Heart right ventricle (tissue), 16 donors: ENCODE data around the gene PLEKHM1. TPM values are rescaled to one million over a fixed set of nuclear protein-coding genes. Genes with fewer than 3 reads are reported as not detected.
A peak's percentile ranks its signal among the peaks of the same experiment; 100 is the strongest.
"Not testable (repeated sequence)": the region's sequence is repeated elsewhere in the genome, so short reads cannot be mapped to it uniquely, and the experiment has no call there.

Experiments used
- ATAC-seq, 8 donors: fragments of 200-7000 bp; cut with Tn5 transposase; one replicate each; pipeline ENCODE4 v1.9.1; 2020; ENCODE audit warnings: mild to moderate bottlenecking in 8 of 8, moderate library complexity in 8 of 8, moderate number of reproducible peaks in 1 of 8
- DNase-seq, 2 donors: peaks; one replicate each; pipeline ENCODE4 v3.0.0-alpha.2; 2020
- H3K27ac ChIP-seq, 10 donors: fragments of 200-600 bp; sonication (generic) in 2 of 10; one replicate each; pipeline versions ENCODE4 v1.5.0 to v1.8.0; 2020 to 2022; ENCODE audit warnings: mild to moderate bottlenecking in 3 of 10
- H3K27me3 ChIP-seq, 7 donors: fragments of 200-600 bp; one replicate each; pipeline ENCODE4 v1.8.0; 2021 to 2022; ENCODE audit warnings: mild to moderate bottlenecking in 2 of 7
- H3K36me3 ChIP-seq, 9 donors: fragments of 200-600 bp; sonication (generic) in 1 of 9; one replicate each; pipeline versions ENCODE4 v1.5.0 to v1.8.0; 2020 to 2022; ENCODE audit warnings: mild to moderate bottlenecking in 2 of 9
- H3K4me1 ChIP-seq, 9 donors: fragments of 200-600 bp; sonication (generic) in 1 of 9; one replicate each; pipeline versions ENCODE4 v1.5.0 to v1.8.0; 2020 to 2022; ENCODE audit warnings: mild to moderate bottlenecking in 4 of 9
- H3K4me3 ChIP-seq, 10 donors: fragments of 200-600 bp; sonication (generic) in 2 of 10; one replicate each; pipeline versions ENCODE4 v1.5.0 to v1.8.0; 2020 to 2022; ENCODE audit warnings: mild to moderate bottlenecking in 7 of 10, moderate library complexity in 2 of 10
- H3K9me3 ChIP-seq, 11 donors: fragments of 200-600 bp in 10 of 11; sonication (generic) in 2 of 11; one replicate each; pipeline versions ENCODE4 v1.5.0 to v1.8.0; 2013 to 2022; ENCODE audit warnings: mild to moderate bottlenecking in 2 of 11, control low read depth in 1 of 11, moderate library complexity in 1 of 11
- WGBS, 2 donors: extraction: QIAGEN DNeasy Blood & Tissue Kit; methylation state at CpG; one replicate each; pipeline ENCODE4 v1.1.7; 2013; ENCODE audit warnings: inconsistent platforms in 1 of 2; 5-methylcytosine and 5-hydroxymethylcytosine counted together
- intact Hi-C, 10 donors: fragments of 100-400 bp; cut with DNase I; formaldehyde crosslinking; loops; one replicate each; pipeline versions ENCODE4 v1.11.1 to v1.14.2; 2022
- polyA plus RNA-seq, 2 donors: library from polyadenylated mRNA; stranded (reverse); fragments of 200-250 nt; gene quantifications; one replicate each; pipeline ENCODE4 v1.2.3, GENCODE V29; 2013
- total RNA-seq, 10 donors: library from RNA; stranded (reverse); fragmentation: NEBNext Ultra II Directional in 3 of 10; extraction: Animal tissue kit (Norgen Biotek cat#: 25700) in 3 of 10; gene quantifications; one replicate each; pipeline versions ENCODE4 v1.2.1 to v1.2.4, GENCODE V29; 2021 to 2023
- donor health status: Arrhythmogenic right ventricular cardiomyopathy.
- donor health status: ischemic (EF 13 %, LVEDD 7.1; RV severe dilation, severe dysfunction).
- donor health status: healthy with polysubstance abuse.
- donor health status: DM: no; HTN: yes; CAD: no.
- donor health status: DM: no; HTN: no; CAD: no.
- donor health status: ischemic (EF 25% LVEDD 6.9; RV normal size, moderate dysfunction).
- donor health status: ischemic (EF 25% LVEDD 5.7; RV mildly dilated, moderate dysfunction).
- donor health status: healthy.
- donor health status: DM: yes; HTN: yes; CAD: no.
- donor health status: Ischemic cardiomyopathy.
- donor health status: ischemic (EF 35%, LVEDD 5.7; RV mildly dilated, moderate dysfunction).
- donor health status: nonischemic (EF 11% LVEDD 7.7; RV severe dilation, severe dysfunction).
- donor health status: DM: yes; HTN: yes; CAD: no.
- donor health status: PGD.
- donor health status: ischemic (EF 29% LVEDD 5.4; RV normal size, mild dysfunction).
- donor health status: nonischemic (EF 23%, LVEDD 6.1; RV moderate dilation, normal function).

Gene PLEKHM1
- total and polyA plus RNA-seq, 12 donors: 9.9 to 46.9 (median 25.6) TPM

- DNase-seq, H3K27ac ChIP-seq, intact Hi-C loops, H3K4me3 ChIP-seq, H3K9me3 ChIP-seq, H3K36me3 ChIP-seq, H3K27me3 ChIP-seq, ATAC-seq: not testable (repeated sequence)
- peaks cover 0 to 13% (median 0%) of the 10 kb centered on the region in 9 donors for H3K4me1 ChIP-seq
- WGBS, 2 donors: 98 to 100% methylated on average over 3 of the region's 3 CpGs
Observed at GRCh38 chr17:45496507-45496906, 6.0 kb upstream of the PLEKHM1 start.

- H3K4me3 ChIP-seq, DNase-seq, ATAC-seq, H3K27me3 ChIP-seq, H3K36me3 ChIP-seq, H3K9me3 ChIP-seq, intact Hi-C loops: not testable (repeated sequence)
- H3K4me1 ChIP-seq: peaks cover 0 to 18% (median 0%) of the 10 kb centered on the region in 9 donors
- peak overlapping the region in 1 of 10 donors; percentile 64 for H3K27ac ChIP-seq
- WGBS, 2 donors: 75 to 82% methylated on average over 5 of the region's 5 CpGs
Observed at GRCh38 chr17:45494556-45494955, 4.0 kb upstream of the PLEKHM1 start.

- H3K36me3 ChIP-seq, DNase-seq, H3K9me3 ChIP-seq, H3K27me3 ChIP-seq, ATAC-seq, H3K27ac ChIP-seq, intact Hi-C loops, H3K4me3 ChIP-seq: not testable (repeated sequence)
- peaks cover 0 to 42% (median 15%) of the 10 kb centered on the region in 9 donors for H3K4me1 ChIP-seq
- WGBS, 2 donors: 89% methylated on average over 4 of the region's 4 CpGs
Observed at GRCh38 chr17:45492156-45492555, 1.6 kb upstream of the PLEKHM1 start.

- intact Hi-C loops, H3K9me3 ChIP-seq, H3K27me3 ChIP-seq, H3K36me3 ChIP-seq: not testable (repeated sequence)
- H3K4me3 ChIP-seq: peak overlapping the region; percentile 58 to 80 (median 72)
- H3K27ac ChIP-seq: peak overlapping the region; percentile 53 to 94 (median 89)
- ATAC-seq: peak; percentile 20 to 59 (median 26)
- peak in 1 of 2 donors; percentile 18 for DNase-seq
- WGBS, 2 donors: 2 to 3% methylated on average over 21 to 25 of the region's 30 CpGs
- H3K4me1 ChIP-seq: peaks cover 0 to 45% (median 15%) of the 10 kb centered on the region in 9 donors
Observed at GRCh38 chr17:45490198-45490597, 323 bp downstream of the PLEKHM1 start.

GRCh38 chr17:45487704-45488103 is 2.8 kb downstream of the PLEKHM1 start:
- ATAC-seq (peak; percentile 18 to 66 (median 48)), DNase-seq (peak; percentile 57 to 72)
- H3K27me3 ChIP-seq, H3K9me3 ChIP-seq, H3K4me3 ChIP-seq, intact Hi-C loops, H3K36me3 ChIP-seq: not testable (repeated sequence)
- peaks cover 0 to 50% (median 25%) of the 10 kb centered on the region in 9 donors for H3K4me1 ChIP-seq
- 17 to 28% methylated on average over 2 of the region's 2 CpGs for WGBS, 2 donors
- H3K27ac ChIP-seq: peak overlapping the region in 8 of 10 donors; percentile 35 to 66 (median 50)

- Histone ChIP-seq H3K36me3 (peaks cover 0 to 11% (median 0%) of the 10 kb centered on the region in 9 donors), H3K4me1 (peaks cover 0 to 32% (median 19%) of the 10 kb centered on the region in 9 donors), H3K27ac (peak overlapping the region in 5 of 10 donors; percentile 20 to 62 (median 34))
- DNase-seq, H3K9me3 ChIP-seq, H3K27me3 ChIP-seq, H3K4me3 ChIP-seq, intact Hi-C loops: not testable (repeated sequence)
- ATAC-seq: peak in 3 of 8 donors; percentile 15 to 36 (median 25)
- 52 to 83% methylated on average over 4 to 5 of the region's 5 CpGs for WGBS, 2 donors
Observed at GRCh38 chr17:45483591-45484216, 6.8 kb downstream of the PLEKHM1 start.

GRCh38 chr17:45483177-45483576 is 7.3 kb downstream of the PLEKHM1 start:
- intact Hi-C loops, ATAC-seq: not testable (repeated sequence)
- WGBS, 2 donors: 71% methylated on average over 3 of the region's 3 CpGs

GRCh38 chr17:45482317-45482716 is 8.2 kb downstream of the PLEKHM1 start:
- ATAC-seq, H3K9me3 ChIP-seq, DNase-seq, intact Hi-C loops, H3K27ac ChIP-seq, H3K4me3 ChIP-seq, H3K27me3 ChIP-seq: not testable (repeated sequence)
- WGBS, 2 donors: 86 to 100% methylated on average over 1 of the region's 4 CpGs
- peaks cover 0 to 23% (median 0%) of the 10 kb centered on the region in 9 donors for H3K36me3 ChIP-seq
- H3K4me1 ChIP-seq: peaks cover 0 to 19% (median 10%) of the 10 kb centered on the region in 9 donors

More at GRCh38 chr17:45483177-45483576, 7.3 kb downstream of the PLEKHM1 start:
- not testable (repeated sequence) for DNase-seq, H3K27me3 ChIP-seq, H3K9me3 ChIP-seq, H3K4me3 ChIP-seq
- H3K27ac ChIP-seq: peak overlapping the region in 1 of 10 donors; percentile 62
- peaks cover 0 to 27% (median 18%) of the 10 kb centered on the region in 9 donors for H3K4me1 ChIP-seq
- H3K36me3 ChIP-seq: peaks cover 0 to 15% (median 0%) of the 10 kb centered on the region in 9 donors

GRCh38 chr17:45475436-45475835 is 15.1 kb downstream of the PLEKHM1 start:
- peaks cover 0 to 79% (median 8%) of the 10 kb centered on the region in 9 donors for H3K36me3 ChIP-seq
- DNase-seq, H3K27me3 ChIP-seq, intact Hi-C loops, ATAC-seq, H3K4me1 ChIP-seq, H3K9me3 ChIP-seq, H3K4me3 ChIP-seq, H3K27ac ChIP-seq: not testable (repeated sequence)
- WGBS, 2 donors: 97 to 98% methylated on average over 14 of the region's 14 CpGs

GRCh38 chr17:45472249-45472648 is 18.3 kb downstream of the PLEKHM1 start:
- H3K27ac ChIP-seq, intact Hi-C loops, H3K4me1 ChIP-seq, H3K27me3 ChIP-seq, ATAC-seq, H3K4me3 ChIP-seq, H3K9me3 ChIP-seq, DNase-seq: not testable (repeated sequence)
- H3K36me3 ChIP-seq: peaks cover 0 to 86% (median 8%) of the 10 kb centered on the region in 9 donors
- 67 to 68% methylated on average over 3 of the region's 3 CpGs for WGBS, 2 donors

- DNase-seq: not testable (repeated sequence)
Observed at GRCh38 chr17:45469204-45469563, 21.3 kb downstream of the PLEKHM1 start.

More at GRCh38 chr17:45469204-45469563, 21.3 kb downstream of the PLEKHM1 start:
- ATAC-seq, H3K27me3 ChIP-seq, H3K4me1 ChIP-seq, H3K9me3 ChIP-seq, H3K4me3 ChIP-seq, H3K27ac ChIP-seq, intact Hi-C loops: not testable (repeated sequence)
- peaks cover 0 to 75% (median 0%) of the 10 kb centered on the region in 9 donors for H3K36me3 ChIP-seq
- WGBS, 2 donors: 60 to 71% methylated on average over 4 of the region's 4 CpGs
